ENCODE results near the gene EFCAB8.

- TF ChIP-seq CTCF (IDR thresholded peaks at IDR 0.05) (no peak), POLR2A (IDR thresholded peaks at IDR 0.05) (no peak)
These were observed 50.7 kb downstream of the EFCAB8 start for GRCh38 chr20:32909451-32909850.

All from heart left ventricle (tissue), 13 donors.